H1 (cell line): ENCODE results near the gene KRT10. TPM values are rescaled to one million over a fixed set of nuclear protein-coding genes. Genes with fewer than 3 reads are reported as not detected.

Experiments used
- CHD1 ChIP-seq: IDR thresholded peaks from 2 replicates; pipeline ENCODE4 v1.6.1; 2012; ENCODE audit warnings: low read depth, low read length, improper control_type of control experiment
- CHD7 ChIP-seq: fragments of 300-600 bp; sonication (generic); IDR thresholded peaks from 2 replicates; pipeline ENCODE4 v1.7.1; 2012; ENCODE audit warnings: low read length, moderate library complexity, mild to moderate bottlenecking, inconsistent platforms; ENCODE audit not compliant: insufficient replicate concordance
- FOSL1 ChIP-seq: IDR thresholded peaks from 2 replicates; pipeline ENCODE4 v1.6.1; 2011; ENCODE audit warnings: mild to moderate bottlenecking, low read depth, low read length, moderate library complexity; ENCODE audit not compliant: insufficient read depth
- HDAC6 ChIP-seq: IDR thresholded peaks from one replicate; pipeline ENCODE4 v1.7.1; 2012; ENCODE audit warnings: low read depth, mild to moderate bottlenecking, inconsistent platforms, low read length, moderate library complexity
- KDM1A ChIP-seq: fragments of 200-600, 300-600 bp; sonication (generic); IDR thresholded peaks from 2 replicates; pipeline ENCODE4 v1.7.1; 2016; ENCODE audit warnings: mild to moderate bottlenecking, low read length, borderline replicate concordance
- polyA plus RNA-seq, 7 experiments: library from polyadenylated mRNA; depleted of rRNA in 3 of 7; stranded (reverse) in 5 of 7; unstranded in 2 of 7; fragments of >200 nt in 5 of 7; fragments of 200-250 nt in 2 of 7; gene quantifications; 1 replicate in 5 of 7; 2 replicates in 1 of 7; 4 replicates in 1 of 7; pipeline versions ENCODE4 v1.2.1 to v1.2.3, GENCODE V29; 2011 to 2013; ENCODE audit warnings: missing spikeins in 2 of 7, mixed read lengths in 2 of 7
- total RNA-seq: library from RNA; stranded (reverse); fragmentation: NEBNext Ultra II Directional; extraction: Animal tissue kit (Norgen Biotek cat#: 25700); gene quantifications from 2 replicates; pipeline ENCODE4 v1.2.1, GENCODE V29; 2021

The KRT10 gene
- total and polyA plus RNA-seq, 2 of the 8 experiments (the other 6 are each of a cell fraction or from before 2014, with no cell fraction given) = 3.5 to 39.4 TPM

GRCh38 chr17:40799859-40800258 lies 22.6 kb downstream of the KRT10 start, which contains the start of gene KRT28 (continued):
- TF ChIP-seq CHD7 (no peak), KDM1A (no peak), FOSL1 (no peak), CHD1 (no peak), HDAC6 (no peak)
